ENCODE results near the gene ERG. TPM values are rescaled to one million over a fixed set of nuclear protein-coding genes. Genes with fewer than 3 reads are reported as not detected.

The ERG gene
- total RNA-seq, 1 experiment from 2014 or later = not detected

GRCh38 chr21:38499296-38499695 is 1.0 kb upstream of the ERG start:
- no peak for DNase-seq (ENCODE audit: low read depth)

GRCh38 chr21:38496224-38496623 is 2.1 kb downstream of the ERG start:
- DNase-seq (ENCODE audit: low read depth) = no peak

GRCh38 chr21:38495696-38496095 is 2.6 kb downstream of the ERG start:
- DNase-seq (ENCODE audit: low read depth) = no peak

GRCh38 chr21:38495242-38495641 is 3.0 kb downstream of the ERG start:
- no peak for DNase-seq (ENCODE audit: low read depth)

GRCh38 chr21:38494703-38495102 is 3.6 kb downstream of the ERG start:
- peak; percentile 55 for DNase-seq (ENCODE audit: low read depth)

- DNase-seq (ENCODE audit: low read depth) = no peak
Measured at GRCh38 chr21:38494251-38494642, 4.0 kb downstream of the ERG start.

GRCh38 chr21:38493549-38494250 is 4.6 kb downstream of the ERG start:
- DNase-seq (ENCODE audit: low read depth) = no peak

GRCh38 chr21:38492007-38492406 is 6.3 kb downstream of the ERG start:
- no peak for DNase-seq (ENCODE audit: low read depth)

GRCh38 chr21:38491536-38491935 is 6.7 kb downstream of the ERG start:
- DNase-seq (ENCODE audit: low read depth) = no peak

GRCh38 chr21:38490411-38491020 is 7.8 kb downstream of the ERG start:
- no peak for DNase-seq (ENCODE audit: low read depth)

GRCh38 chr21:38489729-38490128 is 8.5 kb downstream of the ERG start:
- no peak for DNase-seq (ENCODE audit: low read depth)

- DNase-seq (ENCODE audit: low read depth) = no peak
Measured at GRCh38 chr21:38489271-38489652, 9.0 kb downstream of the ERG start.

- peak; percentile 32 for DNase-seq (ENCODE audit: low read depth)
Measured at GRCh38 chr21:38488640-38489270, 9.5 kb downstream of the ERG start.

- no peak for DNase-seq (ENCODE audit: low read depth)
Measured at GRCh38 chr21:38487901-38488639, 10.2 kb downstream of the ERG start.

- DNase-seq (ENCODE audit: low read depth) = no peak
Measured at GRCh38 chr21:38486706-38487105, 11.6 kb downstream of the ERG start.

- peak; percentile 14 for DNase-seq (ENCODE audit: low read depth)
Measured at GRCh38 chr21:38486221-38486620, 12.1 kb downstream of the ERG start.

GRCh38 chr21:38479641-38480525 is 18.4 kb downstream of the ERG start:
- no peak for DNase-seq (ENCODE audit: low read depth)

- DNase-seq (ENCODE audit: low read depth) = peak; percentile 54
Measured at GRCh38 chr21:38478782-38479181, 19.5 kb downstream of the ERG start.

- DNase-seq (ENCODE audit: low read depth) = peak; percentile 66
Measured at GRCh38 chr21:38477226-38477625, 21.1 kb downstream of the ERG start.

GRCh38 chr21:38476385-38476784 is 21.9 kb downstream of the ERG start:
- no peak for DNase-seq (ENCODE audit: low read depth)

GRCh38 chr21:38475519-38475918 is 22.8 kb downstream of the ERG start:
- DNase-seq (ENCODE audit: low read depth) = no peak

GRCh38 chr21:38474796-38475195 is 23.5 kb downstream of the ERG start:
- no peak for DNase-seq (ENCODE audit: low read depth)
